PC-3 (cell line): ENCODE measurements around the gene IFNLR1. TPM values are rescaled to one million over a fixed set of nuclear protein-coding genes. Genes with fewer than 3 reads are reported as not detected.

Source experiments
- ATAC-seq: fragments of 200-7000 bp; cut with Tn5 transposase; 2 replicates; pipeline ENCODE4 v1.9.1; 2020; ENCODE audit warnings: mild to moderate bottlenecking, moderate library complexity
- BruUV-seq: library from RNA; stranded (reverse); fragments of 400-500 nt; replicated peaks from 2 replicates; lab custom pipeline; 2021; lab: Mats Ljungman, UMichigan
- CTCF ChIA-PET: fragments of 300-600 bp; sonication (Branson Sonifier 250); formaldehyde crosslinking; loops from one replicate; lab custom pipeline; 2022; ENCODE audit warnings: antibody characterized with exemption; lab: Charles Lee
- POLR2A ChIA-PET: fragments of 300-600 bp; sonication (Branson Sonifier 250); formaldehyde crosslinking; loops from one replicate; lab custom pipeline; 2022; ENCODE audit warnings: antibody characterized with exemption; ENCODE audit not compliant: unreplicated experiment; lab: Charles Lee
- DNase-seq: peaks from one replicate; pipeline ENCODE4 v3.0.0-alpha.2; 2015
- H2AFZ ChIP-seq: fragments of 300-600 bp; sonication (generic); 2 replicates; pipeline ENCODE4 v1.6.0; 2016; ENCODE audit warnings: antibody characterized with exemption, low read length
- H3F3A ChIP-seq: fragments of 300-600 bp; sonication (generic); one replicate; pipeline ENCODE4 v1.6.0; 2017; ENCODE audit warnings: antibody characterized with exemption, low read length, control low read depth, mild to moderate bottlenecking; ENCODE audit not compliant: unreplicated experiment
- H3K27ac ChIP-seq: fragments of 300-600 bp; sonication (generic); 2 replicates; pipeline ENCODE4 v1.5.1; 2016; ENCODE audit warnings: mild to moderate bottlenecking, low read length
- H3K27me3 ChIP-seq: fragments of 300-600 bp; sonication (generic); 2 replicates; pipeline ENCODE4 v1.6.1; 2016; ENCODE audit warnings: low read length, mixed read lengths
- H3K36me3 ChIP-seq: fragments of 300-600 bp; sonication (generic); 2 replicates; pipeline ENCODE4 v1.6.1; 2016; ENCODE audit warnings: low read depth, mixed run types, low read length, mixed read lengths
- H3K4me1 ChIP-seq: fragments of 300-600 bp; sonication (generic); 2 replicates; pipeline ENCODE4 v1.5.1; 2016; ENCODE audit warnings: low read length; ENCODE audit not compliant: insufficient read depth
- H3K4me2 ChIP-seq: fragments of 300-600 bp; sonication (generic); 2 replicates; pipeline ENCODE4 v1.6.0; 2016; ENCODE audit warnings: low read length
- H3K4me3 ChIP-seq: fragments of 300-600 bp; sonication (generic); 2 replicates; pipeline ENCODE4 v1.5.1; 2016; ENCODE audit warnings: mild to moderate bottlenecking, low read length, mixed read lengths
- H3K79me2 ChIP-seq: fragments of 300-600 bp; sonication (generic); 2 replicates; pipeline ENCODE4 v1.6.1; 2017; ENCODE audit warnings: low read length, mixed read lengths
- H3K9ac ChIP-seq: fragments of 300-600 bp; sonication (generic); 2 replicates; pipeline ENCODE4 v1.6.0; 2016; ENCODE audit warnings: mild to moderate bottlenecking, low read length
- H3K9me2 ChIP-seq: fragments of 300-600 bp; sonication (generic); replicated peaks from 2 replicates; pipeline ENCODE4 v1.6.1; 2016; ENCODE audit warnings: mixed run types, low read length, mixed read lengths
- H3K9me3 ChIP-seq: fragments of 300-600 bp; sonication (generic); 2 replicates; pipeline ENCODE4 v1.6.1; 2016; ENCODE audit warnings: low read length, mixed read lengths
- H4K20me1 ChIP-seq: fragments of 300-600 bp; sonication (generic); 2 replicates; pipeline ENCODE4 v1.6.1; 2016; ENCODE audit warnings: low read length, mixed read lengths
- CTCF ChIP-seq: fragments of 300-600 bp; sonication (generic); conservative IDR thresholded peaks from 2 replicates; pipeline ENCODE4 v1.5.1; 2017; ENCODE audit warnings: antibody characterized with exemption, low read depth, mild to moderate bottlenecking, low read length
- EZH2 ChIP-seq: fragments of 300-600 bp; sonication (generic); IDR thresholded peaks from one replicate; pipeline ENCODE4 v1.6.1; 2017; ENCODE audit warnings: antibody characterized with exemption, mild to moderate bottlenecking, low read length; ENCODE audit not compliant: unreplicated experiment
- EZH2phosphoT487 ChIP-seq: fragments of 300-600 bp; sonication (generic); IDR thresholded peaks from 2 replicates; pipeline ENCODE4 v1.6.1; 2018; ENCODE audit warnings: mild to moderate bottlenecking, antibody characterized with exemption, low read length, borderline replicate concordance
- intact Hi-C: fragments of 100-400 bp; cut with micrococcal nuclease; formaldehyde crosslinking; loops from 2 replicates; pipeline ENCODE4 v1.9.0; 2023
- total RNA-seq: library from RNA; depleted of rRNA; stranded (reverse); fragments of >200 nt; gene quantifications from 2 replicates; pipeline ENCODE4 v1.2.3, GENCODE V29; 2014

The IFNLR1 gene
- total RNA-seq, 1 experiment from 2014 or later: 9.5 TPM

GRCh38 chr1:24142546-24143534, 44.2 kb downstream of the IFNLR1 start, which contains the start of gene IL22RA1:
IL22RA1 (minus strand) TSS chr1:24143140; CDS start chr1:24143082, 58 bp downstream.
- POLR2A ChIA-PET: interaction anchor here (0.7 kb wide), 1 partner anchor 9 kb away, joined by 4 read pairs; no protein-coding TSS in a partner anchor
- no peaks in the 10 kb centered on the region for H3K27me3 ChIP-seq
- H3K4me1 ChIP-seq: peaks cover 11% of the 10 kb centered on the region; the same call in 1 of the 2 replicates
- H3K9ac ChIP-seq: peak within 1 kb of the TSS; percentile 62
- TSS peak; percentile 24 for BruUV-seq
- peak within 1 kb of the TSS; percentile 100 for H3K4me2 ChIP-seq
- peak; percentile 85 for ATAC-seq
- H3K27ac ChIP-seq: no peak within 1 kb of the TSS
- peak; percentile 67 for DNase-seq
- TF ChIP-seq CTCF: no peak
- TF ChIP-seq EZH2: no peak
- no peak for TF ChIP-seq EZH2phosphoT487
- intact Hi-C loops: no loop called here
- H3K4me3 ChIP-seq: peak within 1 kb of the TSS; percentile 90
- no peaks in the 10 kb centered on the region for H4K20me1 ChIP-seq
- H3K9me2 ChIP-seq: no peaks in the 10 kb centered on the region
- no peaks in the 10 kb centered on the region for H3K9me3 ChIP-seq
- H3K36me3 ChIP-seq: no peaks in the 10 kb centered on the region
- no peaks in the 10 kb centered on the region for H3K79me2 ChIP-seq
- H2AFZ ChIP-seq: peak within 1 kb of the TSS; percentile 98
- CTCF ChIA-PET: interaction anchor here (0.6 kb wide), 1 partner anchor 425 kb away, joined by 3 read pairs; no protein-coding TSS in a partner anchor
- no peaks in the 10 kb centered on the region for H3F3A ChIP-seq

- TF ChIP-seq EZH2phosphoT487 (no peak), EZH2 (no peak), CTCF (no peak)
- H3K4me3 ChIP-seq: no peak overlapping the region
- ChIA-PET POLR2A (no interaction called here), CTCF (no interaction called here)
- H3F3A ChIP-seq: no peaks in the 10 kb centered on the region
- H3K9me3 ChIP-seq: no peaks in the 10 kb centered on the region
- no peak overlapping the region for H3K4me2 ChIP-seq
- no peaks in the 10 kb centered on the region for H4K20me1 ChIP-seq
- H3K27me3 ChIP-seq: no peaks in the 10 kb centered on the region
- no TSS peak for BruUV-seq
- intact Hi-C loops: no loop called here
- H2AFZ ChIP-seq: no peak overlapping the region
- no peaks in the 10 kb centered on the region for H3K9me2 ChIP-seq
- H3K9ac ChIP-seq: no peak overlapping the region
- ATAC-seq: no peak
- no peaks in the 10 kb centered on the region for H3K36me3 ChIP-seq
- peaks cover 11% of the 10 kb centered on the region; the same call in 1 of the 2 replicates for H3K4me1 ChIP-seq
- DNase-seq: no peak
- no peak overlapping the region for H3K27ac ChIP-seq
- H3K79me2 ChIP-seq: no peaks in the 10 kb centered on the region
Measured at GRCh38 chr1:24141311-24141997, 45.6 kb downstream of the IFNLR1 start.
